Transverse colon (tissue), 4 donors: ENCODE measurements around the gene PTGES2. TPM values are rescaled to one million over a fixed set of nuclear protein-coding genes. Genes with fewer than 3 reads are reported as not detected.

Experiments used
- DNase-seq: peaks from one replicate; pipeline ENCODE4 v3.0.0-alpha.2; 2019
- H3K27ac ChIP-seq, 4 donors: fragments of 200-600 bp; sonication (generic); 2 replicates each; pipeline ENCODE4 v1.5.1; 2016 to 2018; ENCODE audit warnings: inconsistent platforms in 4 of 4
- H3K27me3 ChIP-seq: fragments of 200-600 bp; sonication (generic); 2 replicates; pipeline ENCODE4 v1.5.1; 2017; ENCODE audit warnings: inconsistent platforms
- H3K36me3 ChIP-seq, 4 donors: fragments of 200-600 bp; sonication (generic); 2 replicates each; pipeline ENCODE4 v1.5.1; 2017 to 2019; ENCODE audit warnings: inconsistent platforms in 4 of 4
- H3K4me1 ChIP-seq, 4 donors: fragments of 200-600 bp; sonication (generic); 2 replicates each; pipeline ENCODE4 v1.5.1; 2017 to 2020; ENCODE audit warnings: inconsistent platforms in 4 of 4
- H3K4me3 ChIP-seq, 4 donors: fragments of 200-600 bp; sonication (generic); 1 replicate in 1 of 4; 2 replicates in 3 of 4; pipeline versions ENCODE4 v1.5.1 to v1.6.1; 2017 to 2019; ENCODE audit warnings: inconsistent platforms in 4 of 4
- H3K9me3 ChIP-seq, 2 donors: fragments of 200-600 bp; sonication (generic); 2 replicates each; pipeline ENCODE4 v1.5.1; 2017 to 2019; ENCODE audit warnings: inconsistent platforms in 2 of 2
- CTCF ChIP-seq, 5 experiments: fragments of 200-600 bp in 3 of 5; fragments of 450-650 bp in 2 of 5; sonication (generic) in 3 of 5; IDR thresholded peaks; 1 replicate in 2 of 5; 2 replicates in 3 of 5; pipeline ENCODE4 v1.5.1; 2016 to 2017; ENCODE audit warnings: antibody characterized with exemption in 5 of 5, inconsistent platforms in 3 of 5, mild to moderate bottlenecking in 2 of 5, moderate library complexity in 1 of 5
- EP300 ChIP-seq: sonication (generic); formaldehyde crosslinking; IDR thresholded peaks from one replicate; pipeline ENCODE4 v1.6.1; 2017; ENCODE audit warnings: antibody characterized with exemption, low read depth
- POLR2A ChIP-seq: fragments of 450-650 bp; IDR thresholded peaks from one replicate; pipeline ENCODE4 v1.6.1; 2016; ENCODE audit warnings: antibody characterized with exemption, mild to moderate bottlenecking, moderate library complexity
- POLR2AphosphoS5 ChIP-seq, 3 donors: sonication (generic); formaldehyde crosslinking; IDR thresholded peaks; one replicate each; pipeline ENCODE4 v1.6.1; 2016; ENCODE audit warnings: antibody characterized with exemption in 3 of 3
- WGBS, 2 donors: methylation state at CpG; one replicate each; pipeline ENCODE4 v1.1.5; 2018; ENCODE audit warnings: low coverage in 1 of 2; 5-methylcytosine and 5-hydroxymethylcytosine counted together
- in situ Hi-C, 4 donors: fragments of 200-750 bp; cut with MboI; loops; one replicate each; pipeline versions ENCODE4 v1.15.0 to v1.15.1; 2017; ENCODE audit warnings: low sequenced_read_pairs in 3 of 4, low pct_ligation_motif_present in 1 of 4, low pct_unique_long_range_greater_than_20kb in 1 of 4
- intact Hi-C: fragments of 100-400 bp; cut with DNase I; formaldehyde crosslinking; loops from one replicate; pipeline ENCODE4 v1.15.1; 2023; ENCODE audit warnings: low total_unique reads
- total RNA-seq, 4 donors: library from RNA; depleted of rRNA; stranded (reverse); fragments of >200 nt; gene quantifications; one replicate each; pipeline ENCODE4 v1.1.0, GENCODE V29; 2016

PTGES2 gene
- total RNA-seq, 4 donors from 2014 or later = 109 to 434 (median 164) TPM

- H3K27ac ChIP-seq = no peak overlapping the region
- DNase-seq = no peak
- H3K4me3 ChIP-seq = no peak overlapping the region
- no peaks in the 10 kb centered on the region for H3K9me3 ChIP-seq
- in situ Hi-C loops (no loop called here), intact Hi-C loops (no loop called here)
- H3K4me1 ChIP-seq = peaks cover 10 to 19% (median 17%) of the 10 kb centered on the region in 4 donors
- H3K36me3 ChIP-seq = no peaks in the 10 kb centered on the region
- 91% methylated on average over 13 of the region's 13 CpGs; no CpG with 5 or more reads in 1 of the 2 donors for WGBS, 2 donors
- no peak for TF ChIP-seq CTCF (IDR thresholded peaks at IDR 0.05)
- TF ChIP-seq POLR2A = no peak
- no peak for TF ChIP-seq POLR2AphosphoS5 (IDR thresholded peaks at IDR 0.05)
- no peak for TF ChIP-seq EP300
- no peaks in the 10 kb centered on the region for H3K27me3 ChIP-seq
Observed at GRCh38 chr9:128152133-128153059, 24.9 kb upstream of the PTGES2 start.

GRCh38 chr9:128151309-128152132, 24.0 kb upstream of the PTGES2 start:
- no peak for TF ChIP-seq EP300
- TF ChIP-seq POLR2AphosphoS5 (IDR thresholded peaks at IDR 0.05) = no peak
- in situ Hi-C loops = no loop called here
- no peak for DNase-seq
- H3K36me3 ChIP-seq = no peaks in the 10 kb centered on the region
- intact Hi-C loops = no loop called here
- H3K27me3 ChIP-seq = no peaks in the 10 kb centered on the region
- no peaks in the 10 kb centered on the region for H3K9me3 ChIP-seq
- no peak overlapping the region for H3K4me3 ChIP-seq
- no peak overlapping the region for H3K27ac ChIP-seq
- peaks cover 10 to 19% (median 17%) of the 10 kb centered on the region in 4 donors for H3K4me1 ChIP-seq
- WGBS, 2 donors = 88 to 100% methylated on average over 1 to 17 of the region's 18 CpGs

GRCh38 chr9:128150594-128151308, 23.2 kb upstream of the PTGES2 start:
- Histone ChIP-seq H3K27me3 (no peaks in the 10 kb centered on the region), H3K9me3 (no peaks in the 10 kb centered on the region), H3K4me3 (no peak overlapping the region), H3K36me3 (no peaks in the 10 kb centered on the region), H3K27ac (no peak overlapping the region), H3K4me1 (peaks cover 10 to 19% (median 17%) of the 10 kb centered on the region in 4 donors)
- peak; percentile 53 for DNase-seq
- TF ChIP-seq EP300 (no peak), POLR2AphosphoS5 (IDR thresholded peaks at IDR 0.05) (no peak), CTCF (IDR thresholded peaks at IDR 0.05) (no peak), POLR2A (no peak)
- intact Hi-C loops = no loop called here
- WGBS, 2 donors = 64 to 80% methylated on average over 1 to 19 of the region's 19 CpGs
- in situ Hi-C loops = no loop called here

GRCh38 chr9:128149951-128150593, 22.5 kb upstream of the PTGES2 start:
- WGBS, 2 donors = 69 to 72% methylated on average over 5 to 11 of the region's 11 CpGs
- no peak for TF ChIP-seq CTCF (IDR thresholded peaks at IDR 0.05)
- no peak for TF ChIP-seq POLR2A
- TF ChIP-seq POLR2AphosphoS5 (IDR thresholded peaks at IDR 0.05) = no peak
- TF ChIP-seq EP300 = no peak
- in situ Hi-C loops = loop anchor here in 1 of 4 donors (25.0 kb wide), 1 partner anchor 113 kb away; no protein-coding TSS in a partner anchor

More at GRCh38 chr9:128149951-128150593, 22.5 kb upstream of the PTGES2 start:
- Histone ChIP-seq H3K4me1 (peaks cover 10 to 19% (median 17%) of the 10 kb centered on the region in 4 donors), H3K4me3 (no peak overlapping the region), H3K36me3 (no peaks in the 10 kb centered on the region), H3K9me3 (no peaks in the 10 kb centered on the region), H3K27me3 (no peaks in the 10 kb centered on the region), H3K27ac (peak overlapping the region; percentile 75 to 85 (median 78))
- intact Hi-C loops = no loop called here
- no peak for DNase-seq
